Rectal smooth muscle tissue (tissue), 1 donor: ENCODE results near the gene LAMA3.

Experiments
- H3K27ac ChIP-seq: one replicate; pipeline ENCODE4 v1.7.0; 2013; ENCODE audit warnings: low read depth, low read length, inconsistent platforms
- H3K27me3 ChIP-seq: one replicate; pipeline ENCODE4 v1.7.0; 2013; ENCODE audit warnings: low read length; ENCODE audit not compliant: control insufficient read depth, insufficient read depth
- H3K36me3 ChIP-seq: one replicate; pipeline ENCODE4 v1.7.0; 2013; ENCODE audit warnings: low read length; ENCODE audit not compliant: control insufficient read depth, insufficient read depth
- H3K4me1 ChIP-seq: one replicate; pipeline ENCODE4 v1.7.0; 2013; ENCODE audit warnings: low read length; ENCODE audit not compliant: control insufficient read depth, insufficient read depth
- H3K4me3 ChIP-seq: one replicate; pipeline ENCODE4 v1.7.0; 2013; ENCODE audit warnings: low read length
- H3K9ac ChIP-seq: one replicate; pipeline ENCODE4 v1.7.0; 2013; ENCODE audit warnings: low read length

The LAMA3 gene

DNA sequence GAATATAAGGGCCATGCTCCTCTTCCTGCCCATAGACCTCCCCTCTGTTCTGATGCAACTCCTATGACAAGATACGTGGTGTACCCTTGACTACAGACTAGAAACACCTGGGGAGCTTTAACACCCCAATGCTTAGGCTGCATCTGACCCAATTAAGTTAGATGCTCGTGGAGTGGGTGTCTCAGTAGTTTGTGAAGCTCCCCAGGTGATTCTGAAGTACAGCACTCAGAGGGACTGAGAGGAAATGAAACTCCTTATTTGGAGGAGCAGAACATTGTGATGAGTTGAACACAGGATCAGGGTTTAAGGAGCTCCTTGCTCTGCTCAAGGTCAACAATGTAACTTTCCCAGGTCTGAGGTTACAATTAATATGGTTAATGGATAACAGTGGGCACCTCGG is 245.0 kb downstream of the LAMA3 start:
- no peaks in the 10 kb centered on the region for H3K36me3 ChIP-seq
- no peak overlapping the region for H3K27ac ChIP-seq
- H3K9ac ChIP-seq, result no peak overlapping the region

DNA sequence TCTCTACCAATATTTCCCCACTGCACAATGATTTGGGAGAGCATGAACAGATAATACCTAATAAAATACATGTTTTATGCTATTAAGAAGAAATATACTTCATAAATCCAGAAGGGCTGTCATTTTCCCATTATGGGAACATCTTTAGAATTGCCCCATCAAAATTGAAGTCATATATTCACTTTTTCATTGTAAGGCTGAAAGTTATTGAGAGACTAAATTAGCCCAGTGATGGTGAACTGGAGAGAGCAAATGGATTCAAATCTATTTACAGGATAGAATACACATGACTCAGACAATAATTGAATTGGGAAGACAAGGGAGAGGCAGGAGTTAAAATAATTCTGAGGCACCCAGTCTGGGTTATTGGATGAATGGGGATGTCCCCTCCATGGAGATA is 245.6 kb downstream of the LAMA3 start:
- no peaks in the 10 kb centered on the region for H3K27me3 ChIP-seq
- no peaks in the 10 kb centered on the region for H3K4me1 ChIP-seq
- H3K9ac ChIP-seq, result no peak overlapping the region
- no peak overlapping the region for H3K27ac ChIP-seq
- no peak overlapping the region for H3K4me3 ChIP-seq
- no peaks in the 10 kb centered on the region for H3K36me3 ChIP-seq

More for the DNA sequence above, 245.0 kb downstream of the LAMA3 start:
- Histone ChIP-seq H3K4me1 (no peaks in the 10 kb centered on the region), H3K4me3 (no peak overlapping the region), H3K27me3 (no peaks in the 10 kb centered on the region)

- Histone ChIP-seq H3K36me3 (no peaks in the 10 kb centered on the region), H3K27me3 (no peaks in the 10 kb centered on the region), H3K4me1 (no peaks in the 10 kb centered on the region), H3K4me3 (no peak overlapping the region), H3K27ac (no peak overlapping the region), H3K9ac (no peak overlapping the region)
Measured at GRCh38 chr18:23935804-23936203, 246.6 kb downstream of the LAMA3 start.

DNA sequence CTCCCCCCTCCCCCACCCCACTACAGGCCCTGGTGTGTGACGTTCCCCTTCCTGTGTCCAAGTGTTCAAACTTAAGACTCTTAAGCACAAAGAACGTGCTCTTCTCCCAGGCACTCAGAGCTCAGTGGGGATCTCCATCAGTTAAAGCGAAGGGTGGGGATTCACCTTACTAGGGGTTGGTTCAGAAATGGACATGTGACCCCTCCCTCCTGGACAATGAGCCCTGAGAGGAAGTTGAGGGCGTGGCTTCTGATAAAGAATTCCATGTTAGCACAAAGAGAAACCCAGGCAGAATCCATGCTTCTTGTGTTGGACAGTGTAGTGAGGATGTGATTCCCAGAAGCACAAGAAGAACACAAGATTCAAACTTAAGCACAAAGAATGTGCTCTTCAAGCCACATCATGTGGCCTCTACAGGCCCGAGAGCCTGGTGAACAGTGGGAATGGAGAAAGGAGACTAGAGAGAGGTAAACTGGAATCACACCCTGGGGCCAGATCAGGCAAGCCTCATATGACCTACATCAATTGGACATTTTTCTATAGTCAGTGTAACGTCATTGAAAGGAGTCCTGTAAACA is 247.2 kb downstream of the LAMA3 start:
- H3K4me3 ChIP-seq, result no peak overlapping the region
- no peaks in the 10 kb centered on the region for H3K36me3 ChIP-seq
- H3K27ac ChIP-seq, result no peak overlapping the region
- H3K9ac ChIP-seq, result no peak overlapping the region
- H3K27me3 ChIP-seq, result no peaks in the 10 kb centered on the region
- H3K4me1 ChIP-seq, result no peaks in the 10 kb centered on the region

- no peaks in the 10 kb centered on the region for H3K4me1 ChIP-seq
Measured at GRCh38 chr18:23938043-23938756, 248.9 kb downstream of the LAMA3 start.

GRCh38 chr18:23938901-23939341 is 249.7 kb downstream of the LAMA3 start:
- Histone ChIP-seq H3K9ac (no peak overlapping the region), H3K4me1 (no peaks in the 10 kb centered on the region), H3K27ac (no peak overlapping the region), H3K36me3 (no peaks in the 10 kb centered on the region), H3K27me3 (no peaks in the 10 kb centered on the region), H3K4me3 (no peak overlapping the region)

More at GRCh38 chr18:23938043-23938756, 248.9 kb downstream of the LAMA3 start:
- Histone ChIP-seq H3K9ac (no peak overlapping the region), H3K36me3 (no peaks in the 10 kb centered on the region), H3K27ac (no peak overlapping the region), H3K27me3 (no peaks in the 10 kb centered on the region), H3K4me3 (no peak overlapping the region)

DNA sequence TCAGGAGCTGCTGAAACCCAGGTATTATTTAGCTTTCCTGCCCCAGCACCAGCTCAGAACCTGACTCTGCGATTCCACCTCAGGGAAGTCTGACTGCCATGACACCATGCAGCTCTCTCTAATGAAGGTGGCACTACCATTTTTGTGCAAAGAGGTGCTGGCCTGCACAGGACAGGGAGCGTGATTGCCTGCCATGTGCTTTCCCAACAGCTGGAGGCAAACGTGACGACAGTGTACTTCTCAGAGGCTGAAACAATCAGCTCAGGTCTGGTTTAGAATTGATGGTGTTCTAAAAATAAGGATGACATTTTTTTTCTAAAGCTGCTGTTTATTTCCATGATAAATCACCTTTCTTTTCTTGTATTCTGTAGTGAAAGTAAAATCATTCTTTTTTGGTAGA is 250.1 kb downstream of the LAMA3 start:
- no peaks in the 10 kb centered on the region for H3K27me3 ChIP-seq
- H3K4me1 ChIP-seq, result no peaks in the 10 kb centered on the region
- H3K4me3 ChIP-seq, result no peak overlapping the region
- no peak overlapping the region for H3K27ac ChIP-seq
- H3K9ac ChIP-seq, result no peak overlapping the region
- H3K36me3 ChIP-seq, result no peaks in the 10 kb centered on the region

GRCh38 chr18:23939896-23940295 is 250.6 kb downstream of the LAMA3 start:
- no peaks in the 10 kb centered on the region for H3K36me3 ChIP-seq
- no peaks in the 10 kb centered on the region for H3K27me3 ChIP-seq
- H3K9ac ChIP-seq, result no peak overlapping the region
- H3K4me1 ChIP-seq, result no peaks in the 10 kb centered on the region
- no peak overlapping the region for H3K4me3 ChIP-seq
- H3K27ac ChIP-seq, result no peak overlapping the region

GRCh38 chr18:23941791-23942190 is 252.5 kb downstream of the LAMA3 start:
- no peak overlapping the region for H3K27ac ChIP-seq
- H3K36me3 ChIP-seq, result no peaks in the 10 kb centered on the region
- no peak overlapping the region for H3K4me3 ChIP-seq

GRCh38 chr18:23943104-23943503 is 253.9 kb downstream of the LAMA3 start:
- H3K9ac ChIP-seq, result no peak overlapping the region
- no peak overlapping the region for H3K4me3 ChIP-seq
- H3K4me1 ChIP-seq, result no peaks in the 10 kb centered on the region
- H3K27ac ChIP-seq, result no peak overlapping the region
- no peaks in the 10 kb centered on the region for H3K36me3 ChIP-seq
- H3K27me3 ChIP-seq, result no peaks in the 10 kb centered on the region

More at GRCh38 chr18:23941791-23942190, 252.5 kb downstream of the LAMA3 start:
- Histone ChIP-seq H3K27me3 (no peaks in the 10 kb centered on the region), H3K4me1 (no peaks in the 10 kb centered on the region), H3K9ac (no peak overlapping the region)

GRCh38 chr18:23943903-23944624 is 254.8 kb downstream of the LAMA3 start:
- Histone ChIP-seq H3K27me3 (no peaks in the 10 kb centered on the region), H3K27ac (no peak overlapping the region), H3K4me1 (no peaks in the 10 kb centered on the region), H3K36me3 (no peaks in the 10 kb centered on the region), H3K4me3 (no peak overlapping the region), H3K9ac (no peak overlapping the region)

- Histone ChIP-seq H3K4me3 (no peak overlapping the region), H3K27ac (no peak overlapping the region), H3K4me1 (no peaks in the 10 kb centered on the region), H3K36me3 (no peaks in the 10 kb centered on the region), H3K27me3 (no peaks in the 10 kb centered on the region), H3K9ac (no peak overlapping the region)
Measured at GRCh38 chr18:23945416-23946079, 256.3 kb downstream of the LAMA3 start.
